ENCODE data around the gene TBC1D8. TPM values are rescaled to one million over a fixed set of nuclear protein-coding genes. Genes with fewer than 3 reads are reported as not detected.

TBC1D8 gene
- total and polyA plus RNA-seq, 12 donors, result 7.6 to 17.2 (median 10.8) TPM

DNA sequence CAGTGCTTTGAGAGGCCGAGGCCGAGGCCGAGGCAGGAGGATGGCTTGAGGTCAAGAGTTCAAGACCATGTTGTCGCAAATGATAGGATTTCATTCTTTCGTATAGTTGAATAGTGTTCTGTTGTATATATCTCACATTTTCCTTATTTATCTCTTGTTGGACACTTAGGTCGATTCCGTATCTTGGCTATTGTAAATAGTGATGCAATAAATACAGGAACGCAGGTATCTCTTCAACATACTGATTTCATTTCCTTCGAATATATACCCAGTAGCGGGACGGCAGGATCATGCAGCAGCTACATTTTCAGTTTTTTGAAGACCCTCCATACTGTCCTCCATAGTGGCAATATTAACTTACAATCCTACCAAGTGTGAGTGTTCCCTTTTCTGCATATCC, 4.1 kb downstream of the TBC1D8 start:
- TF ChIP-seq, protein P1, sequence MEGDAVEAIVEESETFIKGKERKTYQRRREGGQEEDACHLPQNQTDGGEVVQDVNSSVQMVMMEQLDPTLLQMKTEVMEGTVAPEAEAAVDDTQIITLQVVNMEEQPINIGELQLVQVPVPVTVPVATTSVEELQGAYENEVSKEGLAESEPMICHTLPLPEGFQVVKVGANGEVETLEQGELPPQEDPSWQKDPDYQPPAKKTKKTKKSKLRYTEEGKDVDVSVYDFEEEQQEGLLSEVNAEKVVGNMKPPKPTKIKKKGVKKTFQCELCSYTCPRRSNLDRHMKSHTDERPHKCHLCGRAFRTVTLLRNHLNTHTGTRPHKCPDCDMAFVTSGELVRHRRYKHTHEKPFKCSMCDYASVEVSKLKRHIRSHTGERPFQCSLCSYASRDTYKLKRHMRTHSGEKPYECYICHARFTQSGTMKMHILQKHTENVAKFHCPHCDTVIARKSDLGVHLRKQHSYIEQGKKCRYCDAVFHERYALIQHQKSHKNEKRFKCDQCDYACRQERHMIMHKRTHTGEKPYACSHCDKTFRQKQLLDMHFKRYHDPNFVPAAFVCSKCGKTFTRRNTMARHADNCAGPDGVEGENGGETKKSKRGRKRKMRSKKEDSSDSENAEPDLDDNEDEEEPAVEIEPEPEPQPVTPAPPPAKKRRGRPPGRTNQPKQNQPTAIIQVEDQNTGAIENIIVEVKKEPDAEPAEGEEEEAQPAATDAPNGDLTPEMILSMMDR (IDR thresholded peaks at IDR 0.05), result no peak
- TF ChIP-seq POLR2A (IDR thresholded peaks at IDR 0.05), result no peak
- WGBS, 4 donors, result 93 to 97% (median 95%) methylated on average over 11 of the region's 11 CpGs
- intact Hi-C loops (cut with DNase I), result no loop called here

DNA sequence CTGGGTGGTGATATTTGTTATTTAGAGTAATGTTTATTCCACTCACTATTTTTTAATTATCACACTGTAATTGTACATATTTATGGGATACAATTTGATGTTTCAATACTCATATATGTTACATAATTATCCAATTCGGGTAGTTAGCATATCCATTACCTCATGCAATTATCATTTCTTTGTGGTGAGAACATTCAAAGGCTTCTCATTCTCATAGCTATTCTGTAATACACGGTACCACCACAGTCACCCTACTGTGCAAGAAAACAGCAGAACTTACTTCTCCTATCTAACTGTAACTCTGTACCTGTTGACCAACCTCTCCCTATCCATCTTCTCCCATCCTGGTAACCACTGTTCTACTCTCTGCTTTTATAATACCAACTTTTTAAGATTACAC, 4.6 kb downstream of the TBC1D8 start:
- Histone ChIP-seq H3K4me3 (no peak overlapping the region), H3K27ac (no peak overlapping the region), H3K36me3 (replicated peaks in 1 of 2) (no peaks in the 10 kb centered on the region), H3K9me3 (replicated peaks in 1 of 3) (no peaks in the 10 kb centered on the region), H3K27me3 (no peaks in the 10 kb centered on the region), H3K4me1 (replicated peaks in 1 of 2) (peaks cover 0 to 16% of the 10 kb centered on the region in 2 donors)
- intact Hi-C loops (cut with DNase I), result no loop called here
- no peak for DNase-seq
- no peak for TF ChIP-seq POLR2A (IDR thresholded peaks at IDR 0.05)
- WGBS, 4 donors, result 82 to 91% (median 84%) methylated on average over 2 of the region's 2 CpGs

More for the DNA sequence above, 4.1 kb downstream of the TBC1D8 start:
- H3K9me3 ChIP-seq (replicated peaks in 1 of 3), result no peaks in the 10 kb centered on the region
- H3K36me3 ChIP-seq (replicated peaks in 1 of 2), result no peaks in the 10 kb centered on the region
- H3K27me3 ChIP-seq, result no peaks in the 10 kb centered on the region
- no peak overlapping the region for H3K4me3 ChIP-seq
- H3K27ac ChIP-seq, result no peak overlapping the region
- DNase-seq, result no peak
- H3K4me1 ChIP-seq (replicated peaks in 1 of 2), result peaks cover 0 to 21% of the 10 kb centered on the region in 2 donors

GRCh38 chr2:101145406-101145805, 5.8 kb downstream of the TBC1D8 start:
- DNase-seq, result no peak
- H3K9me3 ChIP-seq (replicated peaks in 1 of 3), result no peaks in the 10 kb centered on the region
- no peaks in the 10 kb centered on the region for H3K27me3 ChIP-seq
- no peak for TF ChIP-seq POLR2A (IDR thresholded peaks at IDR 0.05)
- TF ChIP-seq, protein P1 (IDR thresholded peaks at IDR 0.05), result no peak
- no peak overlapping the region for H3K27ac ChIP-seq
- no peak overlapping the region for H3K4me3 ChIP-seq
- intact Hi-C loops (cut with DNase I), result no loop called here
- H3K4me1 ChIP-seq (replicated peaks in 1 of 2), result peaks cover 0 to 13% of the 10 kb centered on the region in 2 donors
- 82 to 91% (median 89%) methylated on average over 2 of the region's 2 CpGs for WGBS, 4 donors
- H3K36me3 ChIP-seq (replicated peaks in 1 of 2), result no peaks in the 10 kb centered on the region

GRCh38 chr2:101142163-101142562, 9.0 kb downstream of the TBC1D8 start:
- DNase-seq, result no peak
- H3K4me3 ChIP-seq, result no peak overlapping the region
- 93 to 98% (median 97%) methylated on average over 2 of the region's 2 CpGs for WGBS, 4 donors
- no peaks in the 10 kb centered on the region for H3K36me3 ChIP-seq (replicated peaks in 1 of 2)
- H3K4me1 ChIP-seq (replicated peaks in 1 of 2), result no peaks in the 10 kb centered on the region
- intact Hi-C loops (cut with DNase I), result no loop called here
- TF ChIP-seq, protein P1 (IDR thresholded peaks at IDR 0.05), result no peak
- no peak for TF ChIP-seq POLR2A (IDR thresholded peaks at IDR 0.05)
- no peaks in the 10 kb centered on the region for H3K9me3 ChIP-seq (replicated peaks in 1 of 3)
- H3K27ac ChIP-seq, result no peak overlapping the region
- no peaks in the 10 kb centered on the region for H3K27me3 ChIP-seq

DNA sequence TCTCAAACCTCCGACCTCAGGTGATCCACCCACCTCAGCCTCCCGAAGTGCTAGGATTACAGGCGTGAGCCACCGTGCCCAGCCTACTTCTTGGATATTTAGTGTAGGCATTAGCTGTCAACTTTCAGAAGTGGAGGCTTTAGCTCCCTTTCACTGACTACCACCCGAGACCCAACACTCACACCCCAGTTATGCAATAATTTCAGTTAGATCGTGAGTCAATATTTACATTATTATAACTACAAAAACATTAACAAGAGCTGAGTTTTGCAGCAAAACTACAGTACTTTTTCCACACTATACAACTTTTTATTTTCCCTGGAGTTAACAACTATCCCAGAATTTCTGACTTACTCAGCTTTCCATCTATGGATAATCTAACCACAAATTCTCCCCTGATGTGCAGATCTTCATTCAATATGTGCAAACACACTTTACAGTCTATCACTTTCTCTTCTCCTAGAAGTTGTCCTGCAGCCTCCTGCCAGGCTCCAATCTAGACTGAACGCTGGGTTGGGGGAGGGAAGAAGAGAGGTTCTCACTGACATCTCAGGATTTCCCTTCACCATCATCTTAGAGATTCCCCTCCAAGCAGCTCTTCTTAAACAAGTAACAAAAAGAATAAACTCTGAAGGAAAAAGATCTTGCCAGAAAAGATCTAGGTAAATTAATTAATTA, 10.1 kb downstream of the TBC1D8 start:
- 82 to 91% (median 86%) methylated on average over 7 of the region's 7 CpGs for WGBS, 4 donors
- Histone ChIP-seq H3K4me3 (no peak overlapping the region), H3K9me3 (replicated peaks in 1 of 3) (no peaks in the 10 kb centered on the region), H3K27ac (no peak overlapping the region), H3K27me3 (no peaks in the 10 kb centered on the region), H3K4me1 (replicated peaks in 1 of 2) (no peaks in the 10 kb centered on the region), H3K36me3 (replicated peaks in 1 of 2) (no peaks in the 10 kb centered on the region)
- TF ChIP-seq, protein P1 (IDR thresholded peaks at IDR 0.05), result no peak
- no peak for TF ChIP-seq POLR2A (IDR thresholded peaks at IDR 0.05)
- no peak for DNase-seq
- intact Hi-C loops (cut with DNase I), result no loop called here
